HG03520 (cell line): ENCODE measurements around the gene CTSW.

Experiments used
- ATAC-seq: cut with Tn5 transposase; IDR thresholded peaks from one replicate; pipeline ENCODE4 v1.9.1; 2021; ENCODE audit warnings: mild to moderate bottlenecking, moderate library complexity; ENCODE audit not compliant: unreplicated experiment

Gene CTSW

DNA sequence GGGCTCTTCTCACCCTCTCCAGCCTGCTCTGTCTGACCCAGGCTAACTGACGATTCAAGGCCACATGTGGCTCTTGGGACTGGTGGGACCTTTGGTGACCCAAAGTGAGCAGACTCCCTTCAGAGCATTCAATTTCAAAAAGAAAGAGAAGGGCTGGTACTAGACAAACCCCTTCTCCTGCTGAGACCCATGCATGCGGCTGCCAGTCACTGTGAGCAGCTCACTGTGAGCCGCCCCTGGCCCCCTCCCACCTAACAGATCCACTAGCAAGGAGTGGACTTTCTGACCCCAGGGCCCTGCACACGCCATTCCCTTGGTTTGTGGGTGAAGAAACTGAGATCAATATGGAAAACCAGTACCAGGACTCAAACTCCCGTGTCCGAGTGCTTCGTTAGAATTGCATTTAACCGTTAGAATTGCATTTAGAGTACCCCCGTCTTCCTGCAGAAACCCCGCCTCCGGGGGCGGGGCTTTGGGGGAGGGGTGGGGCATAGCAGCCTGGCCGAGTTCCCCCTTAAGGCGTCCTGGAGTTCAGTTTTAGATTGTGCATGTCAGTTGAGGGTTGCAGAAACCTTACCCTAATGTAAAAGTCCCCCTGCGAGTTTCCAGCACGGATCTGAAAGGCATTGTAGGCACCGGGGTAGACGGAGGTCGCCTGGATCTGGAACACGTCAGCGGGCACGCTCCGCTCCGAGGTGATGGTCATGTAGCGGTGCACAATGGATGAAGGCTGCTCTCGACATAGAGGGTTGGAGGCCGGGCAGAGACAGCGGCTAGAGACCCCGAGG is 12.2 kb upstream of the CTSW start:
- no peak for ATAC-seq

DNA sequence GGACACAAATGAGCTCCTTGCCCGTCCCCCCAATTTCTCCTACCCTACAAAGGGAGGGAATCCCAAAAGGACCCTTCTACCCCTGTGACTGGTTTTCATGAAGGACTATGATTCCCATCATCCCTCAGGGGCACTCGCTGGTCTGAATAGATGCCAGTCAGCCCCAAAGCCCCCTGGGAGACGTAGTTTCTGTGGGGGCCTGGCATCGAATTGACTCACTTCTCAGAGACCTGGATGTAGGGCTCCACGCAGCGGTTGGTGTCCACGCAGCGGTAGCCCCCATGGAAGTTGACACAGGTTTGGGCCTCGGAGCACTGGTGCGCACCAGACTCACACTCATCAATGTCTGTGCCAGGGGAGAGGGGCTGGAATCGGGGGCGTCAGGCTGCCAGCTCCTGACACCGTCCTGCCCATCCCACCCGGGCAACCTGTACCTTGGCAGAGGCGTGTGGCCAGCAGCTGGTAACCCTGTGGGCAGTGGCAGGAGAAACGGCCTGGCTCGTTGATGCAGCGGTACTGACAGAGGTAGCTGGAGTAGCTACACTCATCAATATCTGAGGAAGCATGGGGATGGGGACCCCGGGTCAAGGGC is 11.5 kb upstream of the CTSW start:
- ATAC-seq = no peak

DNA sequence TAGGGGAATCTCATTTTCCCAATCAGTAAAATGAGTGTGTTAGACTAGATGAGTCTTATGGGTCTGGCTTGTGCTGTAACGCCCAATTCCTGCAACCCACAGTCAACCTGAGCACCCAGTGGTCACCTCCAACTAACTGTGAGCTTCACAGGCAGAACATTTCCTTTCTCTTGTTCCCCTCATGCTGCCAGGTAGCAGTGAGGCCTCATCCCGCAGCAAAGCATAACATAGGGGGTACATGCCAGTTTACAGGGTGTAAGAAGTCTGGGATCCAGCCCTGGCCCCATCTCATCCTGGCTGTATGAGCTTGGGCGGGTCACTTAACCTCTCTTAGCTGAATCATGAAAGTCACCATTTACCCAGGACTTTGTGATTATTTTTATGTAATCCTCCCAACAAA is 10.7 kb upstream of the CTSW start:
- ATAC-seq = no peak

GRCh38 chr11:65869643-65870306 is 9.9 kb upstream of the CTSW start:
- ATAC-seq = no peak

- no peak for ATAC-seq
Measured at GRCh38 chr11:65870307-65870658, 9.4 kb upstream of the CTSW start.

DNA sequence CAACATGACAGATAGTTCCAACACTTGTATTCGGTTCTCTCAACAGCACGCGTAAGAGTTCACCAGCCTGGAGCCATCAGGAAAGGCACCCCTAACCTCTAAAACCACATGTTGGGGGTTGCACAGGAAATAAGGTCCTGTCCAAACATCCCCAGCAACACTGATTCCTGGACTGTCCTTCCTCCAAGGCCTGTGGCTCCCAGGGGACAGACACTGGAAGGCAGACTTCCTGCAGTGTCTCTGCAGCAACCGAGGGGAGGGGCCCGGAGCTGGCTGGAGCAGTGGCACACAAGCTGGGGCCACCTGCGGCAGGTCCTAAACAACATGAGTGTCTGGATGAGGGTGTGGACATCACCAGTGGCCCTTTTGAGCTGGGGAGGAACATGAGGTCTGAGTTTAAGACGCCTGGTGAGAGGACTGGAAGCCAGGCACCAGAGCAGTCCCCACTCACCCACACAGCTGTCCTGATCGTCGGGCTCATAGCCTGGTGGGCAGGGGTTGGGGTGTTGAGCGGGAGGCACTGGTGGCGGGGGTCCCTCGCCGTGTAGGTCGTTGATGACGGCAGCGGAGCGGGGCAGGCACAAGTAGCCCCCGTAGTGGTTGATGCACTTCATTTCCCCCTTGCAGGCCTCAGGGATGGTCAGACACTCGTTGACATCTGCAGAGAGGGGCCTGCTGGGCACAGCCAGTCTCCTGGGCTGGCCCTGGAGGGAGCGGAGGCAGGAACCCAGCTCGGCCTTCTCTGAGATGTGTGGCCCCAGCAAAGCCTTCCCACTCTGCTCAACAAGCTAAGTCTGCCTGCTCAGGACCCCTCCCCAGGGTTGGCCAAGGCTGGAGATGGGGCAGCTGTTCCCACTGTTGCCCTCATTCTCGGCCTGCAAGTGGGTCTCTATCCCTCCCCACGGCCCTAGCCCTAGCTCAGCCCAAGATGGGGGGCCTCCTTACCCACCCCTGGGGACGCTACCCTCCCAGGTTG is 8.6 kb upstream of the CTSW start:
- ATAC-seq = no peak

DNA sequence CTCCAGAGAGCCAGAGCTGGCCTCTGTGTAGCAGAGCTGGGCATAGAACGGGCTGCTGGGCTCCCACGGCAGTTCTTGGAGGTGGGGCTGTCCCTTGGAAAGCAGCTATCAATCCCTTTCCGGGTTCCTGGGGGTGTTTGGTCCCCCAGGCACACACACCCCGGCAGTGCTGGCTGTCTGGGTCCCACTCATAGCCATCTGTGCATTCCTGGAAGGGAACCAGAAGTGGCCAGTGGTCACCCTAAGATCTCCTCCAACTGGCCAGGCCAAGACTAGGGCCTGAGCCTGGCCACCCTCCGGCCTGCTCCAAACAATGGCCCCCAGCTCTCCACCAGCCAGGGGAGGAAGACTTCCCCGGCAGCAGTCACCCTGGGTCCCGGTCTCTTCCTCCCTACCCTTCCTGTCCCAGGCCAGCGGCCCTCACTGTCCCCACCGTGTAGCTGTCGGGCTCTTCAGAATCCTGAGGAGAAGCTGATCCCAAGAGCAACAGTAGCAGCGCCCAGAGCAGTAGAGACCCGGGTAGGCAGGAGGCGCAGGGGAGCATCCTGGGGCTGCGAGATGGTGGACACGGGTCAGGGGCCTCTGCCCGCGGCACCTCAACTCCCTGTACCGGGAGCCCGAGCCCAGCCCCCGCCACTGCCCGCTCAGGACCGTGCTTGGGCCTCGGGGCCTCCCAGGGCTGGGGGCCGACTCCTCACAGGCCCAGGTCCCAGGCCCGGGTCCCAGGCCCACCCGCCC is 7.7 kb upstream of the CTSW start:
- ATAC-seq = no peak

GRCh38 chr11:65872586-65873317 is 6.9 kb upstream of the CTSW start, which contains the start of gene EFEMP2:
Gene EFEMP2 (minus strand): TSS chr11:65872800. CDS start chr11:65872354, 446 bp downstream.
- no peak for ATAC-seq

GRCh38 chr11:65873318-65874156 is 6.1 kb upstream of the CTSW start:
- peak; percentile 82 for ATAC-seq

DNA sequence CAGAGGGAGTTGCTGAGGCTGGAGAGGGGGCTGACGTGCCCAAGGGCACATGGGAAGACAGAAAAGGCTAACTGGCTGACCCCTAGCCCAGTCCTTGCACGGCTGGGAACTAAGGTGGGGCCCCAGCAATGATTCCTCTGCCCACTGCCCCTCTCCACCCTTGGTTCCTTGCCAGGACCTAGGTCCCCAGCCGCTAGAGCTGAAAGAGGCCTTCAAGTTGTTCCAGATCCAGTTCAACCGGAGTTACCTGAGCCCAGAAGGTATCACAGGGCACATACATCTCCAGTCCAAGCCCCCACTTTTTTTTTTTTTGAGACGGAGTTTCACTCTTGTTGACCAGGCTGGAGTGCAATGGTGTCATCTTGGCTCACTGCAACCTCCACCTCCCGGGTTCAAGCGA is 390 bp downstream of the CTSW start:
- no peak for ATAC-seq

DNA sequence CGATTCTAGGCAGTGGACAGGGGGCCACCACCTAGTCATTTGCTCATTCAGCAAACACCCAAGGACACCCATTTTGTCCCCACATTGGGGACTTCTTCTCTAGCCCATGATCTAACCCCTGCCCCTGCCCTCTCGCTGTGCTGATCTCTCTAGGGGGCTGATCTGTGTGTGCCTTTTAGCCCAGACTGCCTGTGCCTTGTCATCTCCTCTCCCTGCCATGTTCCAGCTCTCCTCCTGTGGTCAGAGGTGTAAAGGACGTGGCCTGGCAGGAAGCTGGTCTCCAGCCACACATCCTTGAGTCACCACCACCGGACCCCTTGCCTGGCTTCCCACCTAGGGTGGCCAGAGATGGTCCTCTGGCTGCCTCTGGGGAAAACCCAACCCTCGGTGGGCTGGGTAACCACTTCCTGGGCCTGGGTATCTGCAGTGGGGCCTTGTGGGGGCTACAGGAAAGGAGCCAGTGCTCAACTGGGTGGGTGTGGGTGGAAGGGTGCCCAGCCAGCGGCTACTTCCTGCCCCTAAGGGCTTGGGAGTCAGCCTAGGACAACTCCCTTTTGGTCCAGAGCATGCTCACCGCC is 1.3 kb downstream of the CTSW start:
- no peak for ATAC-seq

- no peak for ATAC-seq
Measured at GRCh38 chr11:65882120-65883057, 2.8 kb downstream of the CTSW start.

DNA sequence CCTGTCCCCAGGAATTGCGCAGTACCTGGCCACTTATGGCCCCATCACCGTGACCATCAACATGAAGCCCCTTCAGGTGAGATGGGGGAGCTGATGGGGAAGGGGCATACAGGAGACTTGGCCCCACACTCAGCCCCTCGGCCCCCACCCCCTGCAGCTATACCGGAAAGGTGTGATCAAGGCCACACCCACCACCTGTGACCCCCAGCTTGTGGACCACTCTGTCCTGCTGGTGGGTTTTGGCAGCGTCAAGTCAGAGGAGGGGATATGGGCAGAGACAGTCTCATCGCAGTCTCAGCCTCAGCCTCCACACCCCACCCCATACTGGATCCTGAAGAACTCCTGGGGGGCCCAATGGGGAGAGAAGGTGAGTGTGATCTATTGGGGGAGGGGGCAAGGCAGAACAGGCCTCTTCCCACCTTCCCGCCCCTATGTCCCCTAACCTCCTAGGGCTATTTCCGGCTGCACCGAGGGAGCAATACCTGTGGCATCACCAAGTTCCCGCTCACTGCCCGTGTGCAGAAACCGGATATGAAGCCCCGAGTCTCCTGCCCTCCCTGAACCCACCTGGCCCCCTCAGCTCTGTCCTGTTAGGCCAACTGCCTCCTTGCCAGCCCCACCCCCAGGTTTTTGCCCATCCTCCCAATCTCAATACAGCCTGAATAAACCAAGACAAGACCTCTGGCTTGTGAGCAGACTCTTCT is 3.6 kb downstream of the CTSW start:
- ATAC-seq = no peak

- ATAC-seq = no peak
Measured at GRCh38 chr11:65883786-65884715, 4.4 kb downstream of the CTSW start.

GRCh38 chr11:65884716-65885092 is 5.1 kb downstream of the CTSW start:
- no peak for ATAC-seq

- no peak for ATAC-seq
Measured at GRCh38 chr11:65885231-65885630, 5.6 kb downstream of the CTSW start.
